ENCODE results near the gene HDAC9.

Gene HDAC9

GRCh38 chr7:18803923-18804322 lies 308.4 kb downstream of the HDAC9 start:
- Histone ChIP-seq H3K36me3 (ENCODE audit: insufficient read depth, low read length) (no peaks in the 10 kb centered on the region), H3K4me1 (ENCODE audit: insufficient read depth, low read length) (peaks cover 6% of the 10 kb centered on the region; the same call in 1 of the 2 replicates), H3K9ac (ENCODE audit: low read depth, low read length) (no peak overlapping the region), H3K9me3 (ENCODE audit: control insufficient read depth, insufficient read depth, low read length) (no peaks in the 10 kb centered on the region)

GRCh38 chr7:18806177-18806576 lies 310.6 kb downstream of the HDAC9 start:
- Histone ChIP-seq H3K9me3 (ENCODE audit: control insufficient read depth, insufficient read depth, low read length) (no peaks in the 10 kb centered on the region), H3K4me1 (ENCODE audit: insufficient read depth, low read length) (peaks cover 6% of the 10 kb centered on the region; the same call in 1 of the 2 replicates), H3K36me3 (ENCODE audit: insufficient read depth, low read length) (no peaks in the 10 kb centered on the region), H3K9ac (ENCODE audit: low read depth, low read length) (no peak overlapping the region)

- peaks cover 6% of the 10 kb centered on the region; the same call in 1 of the 2 replicates for H3K4me1 ChIP-seq (ENCODE audit: insufficient read depth, low read length)
- no peak overlapping the region for H3K9ac ChIP-seq (ENCODE audit: low read depth, low read length)
- H3K9me3 ChIP-seq (ENCODE audit: control insufficient read depth, insufficient read depth, low read length) = no peaks in the 10 kb centered on the region
- no peaks in the 10 kb centered on the region for H3K36me3 ChIP-seq (ENCODE audit: insufficient read depth, low read length)
These were observed 312.5 kb downstream of the HDAC9 start for GRCh38 chr7:18808026-18808425.

GRCh38 chr7:18815261-18815960 lies 319.9 kb downstream of the HDAC9 start:
- H3K9me3 ChIP-seq (ENCODE audit: control insufficient read depth, insufficient read depth, low read length) = no peaks in the 10 kb centered on the region
- H3K9ac ChIP-seq (ENCODE audit: low read depth, low read length) = no peak overlapping the region
- H3K4me1 ChIP-seq (ENCODE audit: insufficient read depth, low read length) = no peaks in the 10 kb centered on the region
- no peaks in the 10 kb centered on the region for H3K36me3 ChIP-seq (ENCODE audit: insufficient read depth, low read length)

- Histone ChIP-seq H3K36me3 (ENCODE audit: insufficient read depth, low read length) (no peaks in the 10 kb centered on the region), H3K9ac (ENCODE audit: low read depth, low read length) (no peak overlapping the region), H3K4me1 (ENCODE audit: insufficient read depth, low read length) (no peaks in the 10 kb centered on the region), H3K9me3 (ENCODE audit: control insufficient read depth, insufficient read depth, low read length) (no peaks in the 10 kb centered on the region)
These were observed 325.4 kb downstream of the HDAC9 start for GRCh38 chr7:18820981-18821380.

GRCh38 chr7:18821554-18821953 lies 326.0 kb downstream of the HDAC9 start:
- Histone ChIP-seq H3K36me3 (ENCODE audit: insufficient read depth, low read length) (no peaks in the 10 kb centered on the region), H3K9ac (ENCODE audit: low read depth, low read length) (no peak overlapping the region), H3K4me1 (ENCODE audit: insufficient read depth, low read length) (no peaks in the 10 kb centered on the region), H3K9me3 (ENCODE audit: control insufficient read depth, insufficient read depth, low read length) (no peaks in the 10 kb centered on the region)

GRCh38 chr7:18824157-18824556 lies 328.6 kb downstream of the HDAC9 start:
- Histone ChIP-seq H3K36me3 (ENCODE audit: insufficient read depth, low read length) (no peaks in the 10 kb centered on the region), H3K4me1 (ENCODE audit: insufficient read depth, low read length) (no peaks in the 10 kb centered on the region), H3K9me3 (ENCODE audit: control insufficient read depth, insufficient read depth, low read length) (no peaks in the 10 kb centered on the region), H3K9ac (ENCODE audit: low read depth, low read length) (no peak overlapping the region)

- Histone ChIP-seq H3K9me3 (ENCODE audit: control insufficient read depth, insufficient read depth, low read length) (no peaks in the 10 kb centered on the region), H3K36me3 (ENCODE audit: insufficient read depth, low read length) (no peaks in the 10 kb centered on the region), H3K9ac (ENCODE audit: low read depth, low read length) (no peak overlapping the region), H3K4me1 (ENCODE audit: insufficient read depth, low read length) (no peaks in the 10 kb centered on the region)
These were observed 332.9 kb downstream of the HDAC9 start for GRCh38 chr7:18828260-18828993.

- Histone ChIP-seq H3K36me3 (ENCODE audit: insufficient read depth, low read length) (no peaks in the 10 kb centered on the region), H3K4me1 (ENCODE audit: insufficient read depth, low read length) (no peaks in the 10 kb centered on the region), H3K9me3 (ENCODE audit: control insufficient read depth, insufficient read depth, low read length) (no peaks in the 10 kb centered on the region), H3K9ac (ENCODE audit: low read depth, low read length) (no peak overlapping the region)
These were observed 333.7 kb downstream of the HDAC9 start for GRCh38 chr7:18828994-18829857.

- Histone ChIP-seq H3K9ac (ENCODE audit: low read depth, low read length) (no peak overlapping the region), H3K9me3 (ENCODE audit: control insufficient read depth, insufficient read depth, low read length) (no peaks in the 10 kb centered on the region), H3K36me3 (ENCODE audit: insufficient read depth, low read length) (no peaks in the 10 kb centered on the region), H3K4me1 (ENCODE audit: insufficient read depth, low read length) (no peaks in the 10 kb centered on the region)
These were observed 334.3 kb downstream of the HDAC9 start for GRCh38 chr7:18829858-18830285.

GRCh38 chr7:18831419-18831818 lies 335.9 kb downstream of the HDAC9 start:
- Histone ChIP-seq H3K4me1 (ENCODE audit: insufficient read depth, low read length) (no peaks in the 10 kb centered on the region), H3K9me3 (ENCODE audit: control insufficient read depth, insufficient read depth, low read length) (no peaks in the 10 kb centered on the region), H3K36me3 (ENCODE audit: insufficient read depth, low read length) (no peaks in the 10 kb centered on the region), H3K9ac (ENCODE audit: low read depth, low read length) (no peak overlapping the region)

GRCh38 chr7:18831943-18832342 lies 336.4 kb downstream of the HDAC9 start:
- Histone ChIP-seq H3K36me3 (ENCODE audit: insufficient read depth, low read length) (no peaks in the 10 kb centered on the region), H3K4me1 (ENCODE audit: insufficient read depth, low read length) (no peaks in the 10 kb centered on the region), H3K9me3 (ENCODE audit: control insufficient read depth, insufficient read depth, low read length) (no peaks in the 10 kb centered on the region), H3K9ac (ENCODE audit: low read depth, low read length) (no peak overlapping the region)

- Histone ChIP-seq H3K9me3 (ENCODE audit: control insufficient read depth, insufficient read depth, low read length) (no peaks in the 10 kb centered on the region), H3K4me1 (ENCODE audit: insufficient read depth, low read length) (no peaks in the 10 kb centered on the region), H3K9ac (ENCODE audit: low read depth, low read length) (no peak overlapping the region), H3K36me3 (ENCODE audit: insufficient read depth, low read length) (no peaks in the 10 kb centered on the region)
These were observed 339.0 kb downstream of the HDAC9 start for GRCh38 chr7:18834577-18834976.

- H3K4me1 ChIP-seq (ENCODE audit: insufficient read depth, low read length) = no peaks in the 10 kb centered on the region
- no peaks in the 10 kb centered on the region for H3K9me3 ChIP-seq (ENCODE audit: control insufficient read depth, insufficient read depth, low read length)
- no peaks in the 10 kb centered on the region for H3K36me3 ChIP-seq (ENCODE audit: insufficient read depth, low read length)
- H3K9ac ChIP-seq (ENCODE audit: low read depth, low read length) = no peak overlapping the region
These were observed 339.6 kb downstream of the HDAC9 start for GRCh38 chr7:18835001-18835690.
